H1 (cell line): Measurements from ENCODE around the gene PHC2. TPM values are rescaled to one million over a fixed set of nuclear protein-coding genes. Genes with fewer than 3 reads are reported as not detected.

Experiments used
- BACH1 ChIP-seq: IDR thresholded peaks from 2 replicates; pipeline ENCODE4 v1.6.1; 2012; ENCODE audit warnings: low read length, improper control_type of control experiment
- CHD1 ChIP-seq: IDR thresholded peaks from 2 replicates; pipeline ENCODE4 v1.6.1; 2012; ENCODE audit warnings: low read depth, low read length, improper control_type of control experiment
- HDAC2 ChIP-seq, 2 experiments: fragments of 300-600 bp in 1 of 2; sonication (generic) in 1 of 2; IDR thresholded peaks; 2 replicates each; pipeline ENCODE4 v1.6.1; 2011 to 2012; ENCODE audit warnings: low read depth in 2 of 2, low read length in 2 of 2, mild to moderate bottlenecking in 2 of 2, moderate library complexity in 2 of 2, borderline replicate concordance in 1 of 2, inconsistent platforms in 1 of 2
- MAFK ChIP-seq: IDR thresholded peaks from 2 replicates; pipeline ENCODE4 v1.6.1; 2012; ENCODE audit warnings: low read depth, mild to moderate bottlenecking, improper control_type of control experiment, low read length
- POLR2A ChIP-seq, 2 experiments: IDR thresholded peaks; 1 replicate in 1 of 2; 2 replicates in 1 of 2; pipeline ENCODE4 v1.6.1; 2011; ENCODE audit warnings: low read depth in 2 of 2, low read length in 2 of 2, mild to moderate bottlenecking in 2 of 2; ENCODE audit errors: control extremely low read depth in 1 of 2
- SUZ12 ChIP-seq: fragments of 200-600 bp; sonication (generic); IDR thresholded peaks from 2 replicates; pipeline ENCODE4 v1.6.1; 2012; ENCODE audit warnings: mild to moderate bottlenecking, inconsistent platforms, low read length, moderate library complexity, mixed read lengths
- YY1 ChIP-seq: IDR thresholded peaks from 2 replicates; pipeline ENCODE4 v1.6.1; 2011; ENCODE audit warnings: low read depth, mild to moderate bottlenecking, low read length
- polyA plus RNA-seq, 7 experiments: library from polyadenylated mRNA; depleted of rRNA in 3 of 7; stranded (reverse) in 5 of 7; unstranded in 2 of 7; fragments of >200 nt in 5 of 7; fragments of 200-250 nt in 2 of 7; gene quantifications; 1 replicate in 5 of 7; 2 replicates in 1 of 7; 4 replicates in 1 of 7; pipeline versions ENCODE4 v1.2.1 to v1.2.3, GENCODE V29; 2011 to 2013; ENCODE audit warnings: missing spikeins in 2 of 7, mixed read lengths in 2 of 7
- total RNA-seq: library from RNA; stranded (reverse); fragmentation: NEBNext Ultra II Directional; extraction: Animal tissue kit (Norgen Biotek cat#: 25700); gene quantifications from 2 replicates; pipeline ENCODE4 v1.2.1, GENCODE V29; 2021
- TF ChIP-seq, protein P1 (sequence below), 3 experiments: IDR thresholded peaks; 1 replicate in 2 of 3; 2 replicates in 1 of 3; pipeline versions ENCODE4 v1.5.1 to v1.6.1; 2011; ENCODE audit warnings: low read length in 3 of 3, mild to moderate bottlenecking in 3 of 3, inconsistent platforms in 2 of 3, low read depth in 1 of 3, moderate library complexity in 1 of 3; ENCODE audit not compliant: insufficient read depth in 1 of 3; ENCODE audit errors: control extremely low read depth in 1 of 3

Gene PHC2
- total and polyA plus RNA-seq, 2 of the 8 experiments (the other 6 are each of a cell fraction or from before 2014, with no cell fraction given), result 5.6 to 14.2 TPM

- TF ChIP-seq MAFK, result no peak
- TF ChIP-seq, protein P1, sequence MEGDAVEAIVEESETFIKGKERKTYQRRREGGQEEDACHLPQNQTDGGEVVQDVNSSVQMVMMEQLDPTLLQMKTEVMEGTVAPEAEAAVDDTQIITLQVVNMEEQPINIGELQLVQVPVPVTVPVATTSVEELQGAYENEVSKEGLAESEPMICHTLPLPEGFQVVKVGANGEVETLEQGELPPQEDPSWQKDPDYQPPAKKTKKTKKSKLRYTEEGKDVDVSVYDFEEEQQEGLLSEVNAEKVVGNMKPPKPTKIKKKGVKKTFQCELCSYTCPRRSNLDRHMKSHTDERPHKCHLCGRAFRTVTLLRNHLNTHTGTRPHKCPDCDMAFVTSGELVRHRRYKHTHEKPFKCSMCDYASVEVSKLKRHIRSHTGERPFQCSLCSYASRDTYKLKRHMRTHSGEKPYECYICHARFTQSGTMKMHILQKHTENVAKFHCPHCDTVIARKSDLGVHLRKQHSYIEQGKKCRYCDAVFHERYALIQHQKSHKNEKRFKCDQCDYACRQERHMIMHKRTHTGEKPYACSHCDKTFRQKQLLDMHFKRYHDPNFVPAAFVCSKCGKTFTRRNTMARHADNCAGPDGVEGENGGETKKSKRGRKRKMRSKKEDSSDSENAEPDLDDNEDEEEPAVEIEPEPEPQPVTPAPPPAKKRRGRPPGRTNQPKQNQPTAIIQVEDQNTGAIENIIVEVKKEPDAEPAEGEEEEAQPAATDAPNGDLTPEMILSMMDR (IDR thresholded peaks at IDR 0.05; ENCODE audit: control extremely low read depth in 1 of 3, insufficient read depth in 1 of 3, low read depth in 1 of 3, low read length in 3 of 3), result no peak
- TF ChIP-seq CHD1, result no peak
- no peak for TF ChIP-seq SUZ12
- TF ChIP-seq BACH1, result no peak
- TF ChIP-seq HDAC2 (IDR thresholded peaks at IDR 0.05; ENCODE audit: borderline replicate concordance in 1 of 2, low read depth in 2 of 2, low read length in 2 of 2), result no peak
- no peak for TF ChIP-seq YY1
- no peak for TF ChIP-seq POLR2A (IDR thresholded peaks at IDR 0.05; ENCODE audit: control extremely low read depth in 1 of 2, low read depth in 2 of 2, low read length in 2 of 2)
Observed at GRCh38 chr1:33357099-33357498, 73.8 kb downstream of the PHC2 start (continued).
